Measurements from ENCODE around the gene STX2.
A peak's percentile ranks its signal among the peaks of the same experiment; 100 is the strongest.

Gene STX2

DNA sequence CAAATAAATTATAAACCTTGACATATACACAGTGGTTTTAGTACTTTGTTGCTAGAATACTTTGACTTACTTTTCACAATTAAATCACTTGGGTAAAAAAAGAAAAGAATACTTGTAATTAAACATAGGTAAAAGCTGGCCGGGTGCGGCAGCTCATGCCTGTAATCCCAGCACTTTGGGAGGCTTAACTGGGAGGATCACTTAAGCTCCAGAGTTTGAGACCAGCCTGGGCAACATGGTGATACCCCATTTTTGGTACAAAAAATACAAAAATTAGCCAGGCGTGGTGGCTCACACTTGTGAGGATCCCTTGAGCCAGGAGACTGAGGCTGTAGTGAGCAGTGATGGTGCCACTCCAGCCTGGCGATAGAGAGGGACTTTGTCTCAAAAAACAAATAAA is 7.8 kb downstream of the STX2 start:
- no peak overlapping the region for H2BK12ac ChIP-seq (ENCODE audit: low read length)
- no peak overlapping the region for H3K9ac ChIP-seq (ENCODE audit: low read depth, low read length, poor library complexity)
- H3K9me3 ChIP-seq (replicated peaks in 1 of 2; ENCODE audit: control insufficient read depth in 2 of 2, insufficient read depth in 1 of 2, low read depth in 1 of 2, low read length in 2 of 2), result peaks cover 0 to 1% of the 10 kb centered on the region in 2 donors
- H2BK120ac ChIP-seq (ENCODE audit: low read depth, low read length), result no peak overlapping the region
- H3K23ac ChIP-seq (ENCODE audit: low read depth, low read length, poor library complexity), result no peak overlapping the region
- peaks cover 1 to 6% of the 10 kb centered on the region in 2 donors for H3K36me3 ChIP-seq (replicated peaks in 1 of 2; ENCODE audit: control insufficient read depth in 2 of 2, insufficient read depth in 2 of 2, low read length in 2 of 2)
- no peak overlapping the region for H3K4ac ChIP-seq (ENCODE audit: low read length)
- no peak overlapping the region for H2AK5ac ChIP-seq (ENCODE audit: low read depth, low read length)
- H3K4me2 ChIP-seq (ENCODE audit: insufficient read depth, low read length, poor library complexity, severe bottlenecking), result no peak overlapping the region
- no peak overlapping the region for H3K4me3 ChIP-seq (ENCODE audit: low read length in 2 of 2)
- H4K91ac ChIP-seq (ENCODE audit: low read depth, low read length, poor library complexity), result no peak overlapping the region
- no peak overlapping the region for H2BK15ac ChIP-seq (ENCODE audit: low read length)
- H3K14ac ChIP-seq (ENCODE audit: low read length), result no peak overlapping the region
- no peak overlapping the region for H3K27ac ChIP-seq (replicated peaks; ENCODE audit: low read length)
- H4K8ac ChIP-seq (ENCODE audit: low read depth, low read length), result no peak overlapping the region
- H3K27me3 ChIP-seq (ENCODE audit: control insufficient read depth in 3 of 3, insufficient read depth in 3 of 3, low read depth in 1 of 3, low read length in 3 of 3), result no peaks in the 10 kb centered on the region
- no peak overlapping the region for H2AFZ ChIP-seq (ENCODE audit: low read length)
- H3K4me1 ChIP-seq (ENCODE audit: control insufficient read depth in 2 of 2, insufficient read depth in 1 of 2, low read depth in 1 of 2, low read length in 2 of 2), result peaks cover 2 to 11% of the 10 kb centered on the region in 2 donors
- H3K79me1 ChIP-seq (ENCODE audit: low read depth, low read length), result peaks cover 17% of the 10 kb centered on the region
- no peak overlapping the region for H3K18ac ChIP-seq (ENCODE audit: low read length)
- no peak overlapping the region for H2BK5ac ChIP-seq (ENCODE audit: low read length)
- WGBS, 2 donors (ENCODE audit: extremely low coverage in 2 of 2, insufficient read length in 2 of 2, insufficient replicate concordance in 1 of 2), result no CpG with 5 or more reads among the region's 4 CpGs
- DNase-seq (ENCODE audit: low spot score), result no peak

GRCh38 chr12:130830246-130830551 is 8.9 kb downstream of the STX2 start:
- H3K4me3 ChIP-seq (ENCODE audit: low read length in 2 of 2), result no peak overlapping the region
- H3K79me1 ChIP-seq (ENCODE audit: low read depth, low read length), result peaks cover 14% of the 10 kb centered on the region
- peak overlapping the region; percentile 4 for H2BK15ac ChIP-seq (ENCODE audit: low read length)
- peak overlapping the region; percentile 46 for H2BK12ac ChIP-seq (ENCODE audit: low read length)
- H3K4me2 ChIP-seq (ENCODE audit: insufficient read depth, low read length, poor library complexity, severe bottlenecking), result no peak overlapping the region
- no peak overlapping the region for H3K9ac ChIP-seq (ENCODE audit: low read depth, low read length, poor library complexity)
- H3K9me3 ChIP-seq (replicated peaks in 1 of 2; ENCODE audit: control insufficient read depth in 2 of 2, insufficient read depth in 1 of 2, low read depth in 1 of 2, low read length in 2 of 2), result peaks cover 0 to 1% of the 10 kb centered on the region in 2 donors
- H2BK120ac ChIP-seq (ENCODE audit: low read depth, low read length), result peak overlapping the region; percentile 91
- no peak overlapping the region for H4K8ac ChIP-seq (ENCODE audit: low read depth, low read length)
- H3K14ac ChIP-seq (ENCODE audit: low read length), result no peak overlapping the region
- H3K36me3 ChIP-seq (replicated peaks in 1 of 2; ENCODE audit: control insufficient read depth in 2 of 2, insufficient read depth in 2 of 2, low read length in 2 of 2), result peaks cover 1 to 15% of the 10 kb centered on the region in 2 donors
- peak overlapping the region; percentile 31 for H3K18ac ChIP-seq (ENCODE audit: low read length)
- peak overlapping the region; percentile 72 for H4K91ac ChIP-seq (ENCODE audit: low read depth, low read length, poor library complexity)
- H3K4me1 ChIP-seq (ENCODE audit: control insufficient read depth in 2 of 2, insufficient read depth in 1 of 2, low read depth in 1 of 2, low read length in 2 of 2), result peaks cover 0 to 13% of the 10 kb centered on the region in 2 donors
- no peaks in the 10 kb centered on the region for H3K27me3 ChIP-seq (ENCODE audit: control insufficient read depth in 3 of 3, insufficient read depth in 3 of 3, low read depth in 1 of 3, low read length in 3 of 3)
- H3K23ac ChIP-seq (ENCODE audit: low read depth, low read length, poor library complexity), result peak overlapping the region; percentile 89
- H2AFZ ChIP-seq (ENCODE audit: low read length), result no peak overlapping the region
- no peak overlapping the region for H2BK5ac ChIP-seq (ENCODE audit: low read length)
- no peak overlapping the region for H3K27ac ChIP-seq (replicated peaks; ENCODE audit: low read length)
- no peak for DNase-seq (ENCODE audit: low spot score)
- no CpG with 5 or more reads among the region's 14 CpGs for WGBS, 2 donors (ENCODE audit: extremely low coverage in 2 of 2, insufficient read length in 2 of 2, insufficient replicate concordance in 1 of 2)
- no peak overlapping the region for H3K4ac ChIP-seq (ENCODE audit: low read length)
- peak overlapping the region; percentile 79 for H2AK5ac ChIP-seq (ENCODE audit: low read depth, low read length)

DNA sequence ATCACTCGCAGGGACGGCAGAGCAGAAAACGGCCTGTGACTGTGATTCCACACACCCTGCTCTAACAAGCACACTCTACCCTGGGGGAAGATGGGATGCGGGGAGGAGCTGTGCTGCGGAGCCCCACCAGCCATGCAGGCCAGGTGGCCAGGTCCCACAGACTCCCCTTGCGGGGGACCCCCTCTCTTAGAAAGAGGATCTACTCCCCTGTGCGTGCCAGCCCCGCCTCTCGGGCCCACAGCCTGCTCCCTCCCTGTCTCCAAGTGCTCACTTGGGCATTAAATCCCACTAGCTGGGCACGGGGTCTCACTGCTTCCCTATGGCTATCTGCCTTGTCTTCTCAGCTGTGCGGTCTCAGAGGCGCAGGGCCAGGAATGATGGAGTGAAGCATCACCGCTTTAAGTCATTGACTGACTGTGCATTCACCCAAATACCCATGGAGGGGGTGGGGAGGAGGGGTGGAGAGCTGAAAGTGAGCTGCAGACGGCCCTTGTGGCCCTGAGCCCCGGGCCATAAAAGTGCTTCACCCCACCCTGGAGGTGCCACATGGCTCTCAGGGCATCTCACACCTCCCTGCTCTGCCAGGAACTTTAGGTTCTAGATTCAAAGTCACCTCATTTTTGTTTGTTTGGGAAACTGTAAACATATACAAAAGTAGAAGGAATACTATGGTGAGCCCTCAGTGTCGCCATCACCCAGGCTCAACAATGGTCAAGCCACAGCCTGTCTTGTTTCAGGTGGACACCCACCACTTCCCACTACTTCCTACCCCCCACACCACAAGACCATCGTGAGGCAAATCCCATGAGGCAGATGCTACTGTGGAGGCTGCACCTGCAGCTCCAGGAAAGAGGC is 9.4 kb downstream of the STX2 start:
- Histone ChIP-seq H3K4me1 (ENCODE audit: control insufficient read depth in 2 of 2, insufficient read depth in 1 of 2, low read depth in 1 of 2, low read length in 2 of 2) (peaks cover 0 to 13% of the 10 kb centered on the region in 2 donors), H3K23ac (ENCODE audit: low read depth, low read length, poor library complexity) (peak overlapping the region; percentile 89)

GRCh38 chr12:130828895-130829294 is 10.2 kb downstream of the STX2 start:
- Histone ChIP-seq H3K79me1 (ENCODE audit: low read depth, low read length) (peaks cover 14% of the 10 kb centered on the region), H3K4me3 (ENCODE audit: low read length in 2 of 2) (no peak overlapping the region), H4K8ac (ENCODE audit: low read depth, low read length) (no peak overlapping the region), H3K18ac (ENCODE audit: low read length) (no peak overlapping the region), H4K91ac (ENCODE audit: low read depth, low read length, poor library complexity) (no peak overlapping the region), H2BK12ac (ENCODE audit: low read length) (no peak overlapping the region), H2BK15ac (ENCODE audit: low read length) (no peak overlapping the region), H3K4me1 (ENCODE audit: control insufficient read depth in 2 of 2, insufficient read depth in 1 of 2, low read depth in 1 of 2, low read length in 2 of 2) (peaks cover 0 to 13% of the 10 kb centered on the region in 2 donors), H3K27ac (replicated peaks; ENCODE audit: low read length) (no peak overlapping the region), H2AFZ (ENCODE audit: low read length) (no peak overlapping the region), H3K14ac (ENCODE audit: low read length) (no peak overlapping the region), H3K36me3 (replicated peaks in 1 of 2; ENCODE audit: control insufficient read depth in 2 of 2, insufficient read depth in 2 of 2, low read length in 2 of 2) (peaks cover 3 to 21% of the 10 kb centered on the region in 2 donors), H2BK5ac (ENCODE audit: low read length) (no peak overlapping the region), H2BK120ac (ENCODE audit: low read depth, low read length) (no peak overlapping the region), H3K9ac (ENCODE audit: low read depth, low read length, poor library complexity) (no peak overlapping the region), H3K27me3 (ENCODE audit: control insufficient read depth in 3 of 3, insufficient read depth in 3 of 3, low read depth in 1 of 3, low read length in 3 of 3) (no peaks in the 10 kb centered on the region), H3K4ac (ENCODE audit: low read length) (no peak overlapping the region), H3K4me2 (ENCODE audit: insufficient read depth, low read length, poor library complexity, severe bottlenecking) (no peak overlapping the region), H2AK5ac (ENCODE audit: low read depth, low read length) (no peak overlapping the region), H3K23ac (ENCODE audit: low read depth, low read length, poor library complexity) (no peak overlapping the region), H3K9me3 (replicated peaks in 1 of 2; ENCODE audit: control insufficient read depth in 2 of 2, insufficient read depth in 1 of 2, low read depth in 1 of 2, low read length in 2 of 2) (peaks cover 0 to 1% of the 10 kb centered on the region in 2 donors)
- DNase-seq (ENCODE audit: low spot score), result no peak
- no CpG with 5 or more reads among the region's 8 CpGs for WGBS, 2 donors (ENCODE audit: extremely low coverage in 2 of 2, insufficient read length in 2 of 2, insufficient replicate concordance in 1 of 2)

More for the DNA sequence above, 9.4 kb downstream of the STX2 start:
- DNase-seq (ENCODE audit: low spot score), result no peak
- Histone ChIP-seq H2BK12ac (ENCODE audit: low read length) (no peak overlapping the region), H4K8ac (ENCODE audit: low read depth, low read length) (no peak overlapping the region), H3K4ac (ENCODE audit: low read length) (no peak overlapping the region), H2BK15ac (ENCODE audit: low read length) (peak overlapping the region; percentile 4), H3K27ac (replicated peaks; ENCODE audit: low read length) (no peak overlapping the region), H3K36me3 (replicated peaks in 1 of 2; ENCODE audit: control insufficient read depth in 2 of 2, insufficient read depth in 2 of 2, low read length in 2 of 2) (peaks cover 1 to 15% of the 10 kb centered on the region in 2 donors), H4K91ac (ENCODE audit: low read depth, low read length, poor library complexity) (no peak overlapping the region), H2BK120ac (ENCODE audit: low read depth, low read length) (peak overlapping the region; percentile 91), H2BK5ac (ENCODE audit: low read length) (peak overlapping the region; percentile 13), H2AFZ (ENCODE audit: low read length) (no peak overlapping the region), H3K9ac (ENCODE audit: low read depth, low read length, poor library complexity) (peak overlapping the region; percentile 16), H3K9me3 (replicated peaks in 1 of 2; ENCODE audit: control insufficient read depth in 2 of 2, insufficient read depth in 1 of 2, low read depth in 1 of 2, low read length in 2 of 2) (peaks cover 0 to 1% of the 10 kb centered on the region in 2 donors), H3K27me3 (ENCODE audit: control insufficient read depth in 3 of 3, insufficient read depth in 3 of 3, low read depth in 1 of 3, low read length in 3 of 3) (no peaks in the 10 kb centered on the region), H3K14ac (ENCODE audit: low read length) (no peak overlapping the region), H3K4me3 (ENCODE audit: low read length in 2 of 2) (no peak overlapping the region), H3K79me1 (ENCODE audit: low read depth, low read length) (peaks cover 14% of the 10 kb centered on the region), H3K18ac (ENCODE audit: low read length) (peak overlapping the region; percentile 31), H2AK5ac (ENCODE audit: low read depth, low read length) (peak overlapping the region; percentile 79), H3K4me2 (ENCODE audit: insufficient read depth, low read length, poor library complexity, severe bottlenecking) (no peak overlapping the region)
- WGBS, 2 donors (ENCODE audit: extremely low coverage in 2 of 2, insufficient read length in 2 of 2, insufficient replicate concordance in 1 of 2), result no CpG with 5 or more reads among the region's 17 CpGs
